Stimulated activated CD4-positive, alpha-beta T cell treated with anti-CD3 and anti-CD28 coated beads, TNF-alpha, amount 100 ng/mL, for 1 hour (primary cell): Measurements from ENCODE around the gene WSB1.
"Not testable (repeated sequence)": the region's sequence is repeated elsewhere in the genome, so short reads cannot be mapped to it uniquely, and the experiment has no call there.

Experiments used
- DNase-seq, 3 donors: peaks; one replicate each; pipeline ENCODE4 v3.0.0-alpha.2; 2020; ENCODE audit warnings: low read depth in 3 of 3, low spot score in 1 of 3

The WSB1 gene

GRCh38 chr17:27276653-27277156 lies 17.2 kb upstream of the WSB1 start:
- no peak for DNase-seq

GRCh38 chr17:27279132-27279531 lies 14.8 kb upstream of the WSB1 start:
- not testable (repeated sequence) for DNase-seq

- DNase-seq: no peak
Observed at GRCh38 chr17:27280527-27280926, 13.4 kb upstream of the WSB1 start.

- no peak for DNase-seq
Observed at GRCh38 chr17:27281438-27281837, 12.5 kb upstream of the WSB1 start.

- DNase-seq: no peak
Observed at GRCh38 chr17:27282054-27282551, 11.8 kb upstream of the WSB1 start.

GRCh38 chr17:27283060-27283459 lies 10.9 kb upstream of the WSB1 start:
- no peak for DNase-seq

- no peak for DNase-seq
Observed at GRCh38 chr17:27283751-27284150, 10.2 kb upstream of the WSB1 start.

- no peak for DNase-seq
Observed at GRCh38 chr17:27284811-27285415, 9.0 kb upstream of the WSB1 start.

GRCh38 chr17:27285516-27285915 lies 8.4 kb upstream of the WSB1 start:
- DNase-seq: no peak

- DNase-seq: no peak
Observed at GRCh38 chr17:27288183-27288582, 5.7 kb upstream of the WSB1 start.

GRCh38 chr17:27289856-27290255 lies 4.1 kb upstream of the WSB1 start:
- DNase-seq: no peak

GRCh38 chr17:27290916-27291598 lies 2.9 kb upstream of the WSB1 start:
- DNase-seq: no peak

GRCh38 chr17:27293359-27293897 lies 486 bp upstream of the WSB1 start:
- DNase-seq: no peak

- peak in 1 of 3 donors; percentile 9 for DNase-seq
Observed at GRCh38 chr17:27294689-27295630, 1.0 kb downstream of the WSB1 start.

- DNase-seq: no peak
Observed at GRCh38 chr17:27295945-27296344, 2.0 kb downstream of the WSB1 start.

GRCh38 chr17:27296428-27296979 lies 2.6 kb downstream of the WSB1 start:
- no peak for DNase-seq

GRCh38 chr17:27299384-27300049 lies 5.6 kb downstream of the WSB1 start:
- DNase-seq: no peak

- DNase-seq: no peak
Observed at GRCh38 chr17:27303734-27304133, 9.8 kb downstream of the WSB1 start.

GRCh38 chr17:27306276-27306835 lies 12.4 kb downstream of the WSB1 start:
- no peak for DNase-seq

- no peak for DNase-seq
Observed at GRCh38 chr17:27310565-27311110, 16.7 kb downstream of the WSB1 start.
